Brain microvascular endothelial cell (primary cell): ENCODE results near the gene STK11.

Source experiments
- DNase-seq: peaks from one replicate; pipeline ENCODE4 v3.0.0-alpha.2; 2020
- H3K27ac ChIP-seq: fragments of 250-450 bp; sonication (Bioruptor Pico); 2 replicates; pipeline ENCODE4 v1.5.1; 2020; ENCODE audit warnings: mild to moderate bottlenecking, moderate library complexity
- H3K27me3 ChIP-seq: fragments of 250-450 bp; sonication (Bioruptor Pico); replicated peaks from 2 replicates; pipeline ENCODE4 v1.5.1; 2020; ENCODE audit warnings: mild to moderate bottlenecking
- H3K36me3 ChIP-seq: fragments of 250-450 bp; sonication (Bioruptor Pico); replicated peaks from 2 replicates; pipeline ENCODE4 v1.5.1; 2020; ENCODE audit warnings: mild to moderate bottlenecking
- H3K4me3 ChIP-seq: 2 replicates; pipeline ENCODE4 v1.5.1; 2011; ENCODE audit warnings: low read depth, mild to moderate bottlenecking, control low read depth, low read length, moderate library complexity
- CTCF ChIP-seq: IDR thresholded peaks from 2 replicates; pipeline ENCODE4 v1.5.1; 2011; ENCODE audit warnings: low read depth, mild to moderate bottlenecking, moderate library complexity, low read length, control low read depth, inconsistent platforms; ENCODE audit errors: missing control alignments
- in situ Hi-C: cut with HindIII; loops from 2 replicates; pipeline ENCODE4 v1.10.0; 2017; ENCODE audit warnings: low sequenced_read_pairs, low pct_ligation_motif_present

Gene STK11

GRCh38 chr19:1273263-1274041 lies 67.9 kb downstream of the STK11 start:
- no peak overlapping the region for H3K4me3 ChIP-seq
- DNase-seq: no peak
- peaks cover 41% of the 10 kb centered on the region for H3K36me3 ChIP-seq
- in situ Hi-C loops: no loop called here
- TF ChIP-seq CTCF: no peak
- no peak overlapping the region for H3K27ac ChIP-seq
- H3K27me3 ChIP-seq: no peaks in the 10 kb centered on the region

- in situ Hi-C loops: no loop called here
- Histone ChIP-seq H3K36me3 (peaks cover 45% of the 10 kb centered on the region), H3K27ac (peak overlapping the region; percentile 94), H3K27me3 (no peaks in the 10 kb centered on the region), H3K4me3 (peak overlapping the region; percentile 43)
- TF ChIP-seq CTCF: no peak
- no peak for DNase-seq
These were observed 68.7 kb downstream of the STK11 start for GRCh38 chr19:1274081-1274851.

- DNase-seq: no peak
- Histone ChIP-seq H3K36me3 (peaks cover 47% of the 10 kb centered on the region), H3K27ac (peak overlapping the region; percentile 94)
These were observed 69.3 kb downstream of the STK11 start for GRCh38 chr19:1274852-1275259.

GRCh38 chr19:1275260-1275975 lies 69.8 kb downstream of the STK11 start, which contains the start of gene FAM174C:
TSS of gene FAM174C (plus strand) at chr19:1275530. CDS start at chr19:1275550, 20 bp downstream.
- peak; percentile 95 for DNase-seq
- in situ Hi-C loops: no loop called here
- H3K4me3 ChIP-seq: peak within 1 kb of the TSS; percentile 72
- no peak for TF ChIP-seq CTCF
- H3K27ac ChIP-seq: peak within 1 kb of the TSS; percentile 94
- peaks cover 47% of the 10 kb centered on the region for H3K36me3 ChIP-seq
- no peaks in the 10 kb centered on the region for H3K27me3 ChIP-seq

More at GRCh38 chr19:1274852-1275259, 69.3 kb downstream of the STK11 start:
- no peak for TF ChIP-seq CTCF
- no peaks in the 10 kb centered on the region for H3K27me3 ChIP-seq
- H3K4me3 ChIP-seq: peak overlapping the region; percentile 43
- in situ Hi-C loops: no loop called here

- no peak for DNase-seq
- Histone ChIP-seq H3K27me3 (no peaks in the 10 kb centered on the region), H3K36me3 (peaks cover 43% of the 10 kb centered on the region), H3K27ac (peak overlapping the region; percentile 94), H3K4me3 (peak overlapping the region; percentile 72)
- TF ChIP-seq CTCF: no peak
- in situ Hi-C loops: no loop called here
These were observed 70.5 kb downstream of the STK11 start for GRCh38 chr19:1275976-1276627.
